Smooth muscle cell (in vitro differentiated cells): ENCODE data around the gene IGF1. TPM values are rescaled to one million over a fixed set of nuclear protein-coding genes. Genes with fewer than 3 reads are reported as not detected.

ENCODE experiments used
- DNase-seq: peaks from one replicate; lab custom pipeline; 2025; ENCODE audit not compliant: unreplicated experiment; lab: John Stamatoyannopoulos, UW
- H2AFZ ChIP-seq: fragments of 200-600 bp; sonication (generic); 2 replicates; pipeline ENCODE4 v1.6.0; 2016; ENCODE audit warnings: antibody characterized with exemption, low read depth, mild to moderate bottlenecking
- H3F3A ChIP-seq: fragments of 200-600 bp; sonication (generic); 2 replicates; pipeline ENCODE4 v1.6.0; 2017; ENCODE audit warnings: antibody characterized with exemption, low read depth
- H3K27ac ChIP-seq: fragments of 200-600 bp; sonication (generic); 2 replicates; pipeline ENCODE4 v1.5.1; 2016; ENCODE audit warnings: low read depth, mild to moderate bottlenecking
- H3K27me3 ChIP-seq: fragments of 200-600 bp; sonication (generic); 2 replicates; pipeline ENCODE4 v1.6.1; 2016; ENCODE audit warnings: low read depth, mild to moderate bottlenecking
- H3K36me3 ChIP-seq: fragments of 200-600 bp; sonication (generic); 2 replicates; pipeline ENCODE4 v1.5.1; 2016; ENCODE audit warnings: low read depth
- H3K4me1 ChIP-seq: fragments of 200-600 bp; sonication (generic); 2 replicates; pipeline ENCODE4 v1.5.1; 2016; ENCODE audit warnings: low read depth
- H3K4me2 ChIP-seq: fragments of 200-600 bp; sonication (generic); 2 replicates; pipeline ENCODE4 v1.6.0; 2016; ENCODE audit warnings: mild to moderate bottlenecking
- H3K4me3 ChIP-seq: fragments of 200-600 bp; sonication (generic); 2 replicates; pipeline ENCODE4 v1.5.1; 2016; ENCODE audit warnings: mild to moderate bottlenecking
- H3K79me2 ChIP-seq: fragments of 200-600 bp; sonication (generic); 2 replicates; pipeline ENCODE4 v1.6.0; 2016; ENCODE audit warnings: low read depth, mild to moderate bottlenecking
- H3K9ac ChIP-seq: fragments of 200-600 bp; sonication (generic); 2 replicates; pipeline ENCODE4 v1.6.0; 2016; ENCODE audit warnings: low read depth
- H3K9me3 ChIP-seq: fragments of 200-600 bp; sonication (generic); replicated peaks from 2 replicates; pipeline ENCODE4 v1.5.1; 2016; ENCODE audit warnings: low read depth
- H4K20me1 ChIP-seq: fragments of 200-600 bp; sonication (generic); 2 replicates; pipeline ENCODE4 v1.6.0; 2016; ENCODE audit warnings: low read depth
- CTCF ChIP-seq: fragments of 200-600 bp; sonication (generic); IDR thresholded peaks from 2 replicates; pipeline ENCODE4 v1.5.1; 2017; ENCODE audit warnings: borderline replicate concordance, mild to moderate bottlenecking, antibody characterized with exemption; ENCODE audit not compliant: insufficient read depth, poor library complexity, severe bottlenecking
- WGBS: methylation state at CpG from one replicate; pipeline ENCODE4 v1.1.7; 2016; ENCODE audit warnings: low lambda C conversion rate; 5-methylcytosine and 5-hydroxymethylcytosine counted together
- polyA plus RNA-seq: library from polyadenylated mRNA; unstranded; fragments of >200 nt; fragmentation: Nextera tagmentation; extraction: Ambion mirVana; gene quantifications from 2 replicates; pipeline ENCODE4 v1.2.1, GENCODE V29; 2016
- total RNA-seq: library from RNA; depleted of rRNA; stranded (reverse); fragments of >200 nt; gene quantifications from 2 replicates; pipeline ENCODE4 v1.2.3, GENCODE V29; 2014

The IGF1 gene
- total and polyA plus RNA-seq, 2 experiments from 2014 or later = 1.3 to 8.9 TPM

DNA sequence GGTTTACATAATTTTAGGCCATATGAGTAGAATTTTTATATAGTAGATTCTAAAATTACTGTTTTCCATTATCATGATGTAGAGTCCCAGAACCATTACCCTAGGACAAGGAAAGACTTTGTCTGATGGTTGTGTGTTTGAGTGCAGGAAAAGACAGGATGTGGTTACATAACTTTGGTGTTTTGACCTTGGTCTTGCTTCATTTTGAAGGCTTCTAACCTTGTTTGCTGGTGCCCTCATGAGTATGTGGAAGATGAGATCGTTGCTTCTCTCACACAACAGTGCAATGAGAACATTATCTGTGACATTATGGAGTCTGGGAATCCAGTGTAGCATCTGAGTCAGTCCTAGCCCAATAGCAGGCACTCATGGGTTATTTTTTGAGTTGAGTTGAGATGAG lies 106.2 kb downstream of the IGF1 start:
- no peak overlapping the region for H3K4me3 ChIP-seq
- H3K79me2 ChIP-seq = no peaks in the 10 kb centered on the region
- H4K20me1 ChIP-seq = no peaks in the 10 kb centered on the region
- no peak for TF ChIP-seq CTCF
- no peak overlapping the region for H3K27ac ChIP-seq
- H2AFZ ChIP-seq = no peak overlapping the region
- no peak for DNase-seq
- H3K4me1 ChIP-seq = no peaks in the 10 kb centered on the region
- no peaks in the 10 kb centered on the region for H3F3A ChIP-seq
- no peaks in the 10 kb centered on the region for H3K9me3 ChIP-seq
- no peaks in the 10 kb centered on the region for H3K36me3 ChIP-seq
- 90% methylated on average over 1 of the region's 1 CpG for WGBS
- H3K9ac ChIP-seq = no peak overlapping the region
- no peak overlapping the region for H3K4me2 ChIP-seq
- no peaks in the 10 kb centered on the region for H3K27me3 ChIP-seq

DNA sequence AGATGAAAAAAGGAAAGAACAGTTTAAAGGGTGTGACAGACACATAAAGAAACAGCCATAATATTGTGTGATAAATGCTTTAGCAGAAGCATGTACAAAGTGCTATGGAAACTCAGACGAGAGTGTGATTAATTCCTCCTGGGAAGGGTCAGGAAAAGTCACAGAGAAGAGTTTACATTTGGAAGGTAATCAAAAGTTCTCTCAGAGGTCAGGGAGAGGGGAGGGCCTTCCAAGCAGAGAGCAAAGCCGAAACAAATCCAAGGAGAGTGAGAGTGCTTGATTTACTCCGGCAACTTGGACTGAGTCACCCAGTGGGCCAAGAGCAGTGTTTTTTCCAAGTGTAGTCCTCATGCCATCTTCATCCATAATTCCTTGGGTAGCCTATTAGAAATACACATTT lies 108.3 kb downstream of the IGF1 start:
- Histone ChIP-seq H3K27me3 (no peaks in the 10 kb centered on the region), H2AFZ (no peak overlapping the region), H3K9ac (no peak overlapping the region), H3K79me2 (no peaks in the 10 kb centered on the region), H3F3A (no peaks in the 10 kb centered on the region), H3K4me1 (no peaks in the 10 kb centered on the region), H3K36me3 (no peaks in the 10 kb centered on the region), H3K4me3 (no peak overlapping the region), H3K9me3 (no peaks in the 10 kb centered on the region), H3K4me2 (no peak overlapping the region), H4K20me1 (no peaks in the 10 kb centered on the region), H3K27ac (no peak overlapping the region)
- DNase-seq = no peak
- no peak for TF ChIP-seq CTCF
- WGBS = 85% methylated on average over 3 of the region's 3 CpGs

GRCh38 chr12:102371165-102371564 lies 109.2 kb downstream of the IGF1 start:
- Histone ChIP-seq H3K4me2 (no peak overlapping the region), H3K36me3 (no peaks in the 10 kb centered on the region), H3K27me3 (no peaks in the 10 kb centered on the region), H3K4me3 (no peak overlapping the region), H3K9ac (no peak overlapping the region), H3K4me1 (no peaks in the 10 kb centered on the region), H3K9me3 (no peaks in the 10 kb centered on the region), H3K79me2 (no peaks in the 10 kb centered on the region), H4K20me1 (no peaks in the 10 kb centered on the region), H3F3A (no peaks in the 10 kb centered on the region), H2AFZ (no peak overlapping the region), H3K27ac (no peak overlapping the region)
- DNase-seq = no peak
- no peak for TF ChIP-seq CTCF
- 74% methylated on average over 2 of the region's 2 CpGs for WGBS

GRCh38 chr12:102369876-102370275 lies 110.5 kb downstream of the IGF1 start:
- Histone ChIP-seq H3K4me2 (no peak overlapping the region), H3K9ac (no peak overlapping the region), H3K36me3 (no peaks in the 10 kb centered on the region), H3K4me1 (no peaks in the 10 kb centered on the region), H2AFZ (no peak overlapping the region), H3F3A (no peaks in the 10 kb centered on the region), H3K27me3 (no peaks in the 10 kb centered on the region), H3K4me3 (no peak overlapping the region), H3K27ac (no peak overlapping the region), H3K79me2 (no peaks in the 10 kb centered on the region), H4K20me1 (no peaks in the 10 kb centered on the region), H3K9me3 (no peaks in the 10 kb centered on the region)
- no peak for TF ChIP-seq CTCF
- DNase-seq = no peak
- 76% methylated on average over 2 of the region's 2 CpGs for WGBS
